HG02798 (cell line): ENCODE measurements around the gene UNC119B.
A peak's percentile ranks its signal among the peaks of the same experiment; 100 is the strongest.
"Not testable (repeated sequence)": the region's sequence is repeated elsewhere in the genome, so short reads cannot be mapped to it uniquely, and the experiment has no call there.

Experiments used
- ATAC-seq: cut with Tn5 transposase; IDR thresholded peaks from one replicate; pipeline ENCODE4 v1.9.1; 2021; ENCODE audit warnings: mild to moderate bottlenecking; ENCODE audit not compliant: unreplicated experiment, poor library complexity

UNC119B gene

GRCh38 chr12:120710031-120710804, at the start of gene UNC119B:
Gene UNC119B (plus strand): TSS chr12:120710458. CDS start chr12:120710475, 17 bp downstream.
- peak; percentile 74 for ATAC-seq

- no peak for ATAC-seq
Measured at GRCh38 chr12:120661432-120661831, 48.8 kb upstream of the UNC119B start.

GRCh38 chr12:120662879-120663278, 47.4 kb upstream of the UNC119B start:
- peak; percentile 71 for ATAC-seq

GRCh38 chr12:120663741-120664140, 46.5 kb upstream of the UNC119B start:
- no peak for ATAC-seq

- ATAC-seq, result no peak
Measured at GRCh38 chr12:120666571-120667390, 43.5 kb upstream of the UNC119B start.

GRCh38 chr12:120668091-120668867, 42.0 kb upstream of the UNC119B start:
- ATAC-seq, result no peak

- ATAC-seq, result peak; percentile 51
Measured at GRCh38 chr12:120668868-120669840, 41.1 kb upstream of the UNC119B start.

GRCh38 chr12:120670237-120670636, 40.0 kb upstream of the UNC119B start:
- not testable (repeated sequence) for ATAC-seq

GRCh38 chr12:120670667-120671066, 39.6 kb upstream of the UNC119B start:
- no peak for ATAC-seq

- no peak for ATAC-seq
Measured at GRCh38 chr12:120674097-120674636, 36.1 kb upstream of the UNC119B start.

GRCh38 chr12:120677765-120678473, 32.3 kb upstream of the UNC119B start:
- ATAC-seq, result peak; percentile 57

- peak; percentile 12 for ATAC-seq
Measured at GRCh38 chr12:120678572-120678971, 31.7 kb upstream of the UNC119B start.

GRCh38 chr12:120680165-120680738, 30.0 kb upstream of the UNC119B start:
- no peak for ATAC-seq

GRCh38 chr12:120684523-120684932, 25.7 kb upstream of the UNC119B start:
- ATAC-seq, result no peak

GRCh38 chr12:120685522-120685921, 24.7 kb upstream of the UNC119B start:
- ATAC-seq, result no peak

GRCh38 chr12:120686151-120686689, 24.0 kb upstream of the UNC119B start:
- peak; percentile 80 for ATAC-seq

GRCh38 chr12:120686690-120687577, 23.3 kb upstream of the UNC119B start, which contains the start of gene MLEC:
Gene MLEC (plus strand): TSS chr12:120687149. CDS start chr12:120687297, 148 bp downstream.
- ATAC-seq, result peak; percentile 81
